Measurements from ENCODE around the gene CTNNAL1. TPM values are rescaled to one million over a fixed set of nuclear protein-coding genes. Genes with fewer than 3 reads are reported as not detected.

CTNNAL1 gene
- total and polyA plus RNA-seq, 2 of the 8 experiments (the other 6 are each of a cell fraction or from before 2014, with no cell fraction given) = 23.2 to 66.1 TPM

- no peak overlapping the region for H2BK15ac ChIP-seq (ENCODE audit: low read length)
- no peak overlapping the region for H4K8ac ChIP-seq (ENCODE audit: extremely low read depth, insufficient read depth, low read length)
- H3K18ac ChIP-seq (ENCODE audit: extremely low read depth, low read length) = no peak overlapping the region
- H3K4me3 ChIP-seq (ENCODE audit: extremely low read depth in 1 of 4, insufficient read depth in 2 of 4, low read depth in 3 of 4, low read length in 4 of 4) = no peak overlapping the region
- H3K79me1 ChIP-seq (ENCODE audit: low read depth, low read length) = no peaks in the 10 kb centered on the region
- H4K20me1 ChIP-seq (replicated peaks in 1 of 2; ENCODE audit: control insufficient read depth in 1 of 2, insufficient read depth in 2 of 2, low read length in 2 of 2) = peaks cover 0 to 4% of the 10 kb centered on the region in 2 experiments
- peaks cover 2% of the 10 kb centered on the region; the same call in 1 of the 2 replicates for H3K23me2 ChIP-seq (ENCODE audit: low read depth, low read length)
- no peak for FAIRE-seq
- no peaks in the 10 kb centered on the region for H3K4me1 ChIP-seq (replicated peaks in 1 of 4; ENCODE audit: control insufficient read depth in 3 of 4, insufficient read depth in 4 of 4, low read length in 3 of 4)
- H2BK120ac ChIP-seq (replicated peaks; ENCODE audit: low read depth, low read length) = no peak overlapping the region
- DNase-seq (ENCODE audit: low read depth in 1 of 2, low spot score in 2 of 2) = no peak
- H2AFZ ChIP-seq (ENCODE audit: low read length) = no peak overlapping the region
- H3K27me3 ChIP-seq (replicated peaks in 1 of 4; ENCODE audit: control insufficient read depth in 3 of 4, extremely low read depth in 1 of 4, insufficient read depth in 3 of 4, low read length in 3 of 4) = no peaks in the 10 kb centered on the region
- H4K91ac ChIP-seq (replicated peaks; ENCODE audit: insufficient read length, low read length) = no peak overlapping the region
- no peak overlapping the region for H4K5ac ChIP-seq (ENCODE audit: insufficient read length, low read depth, low read length)
- no peak overlapping the region for H3K4ac ChIP-seq (replicated peaks; ENCODE audit: insufficient read length, low read depth, low read length)
- CTCF ChIA-PET (ENCODE audit: partially characterized antibody) = interaction anchor here (0.5 to 0.7 kb wide), 3 partner anchors 8 to 296 kb away, joined by 3 read pairs; no protein-coding TSS in a partner anchor
- no peaks in the 10 kb centered on the region for H3K79me2 ChIP-seq (ENCODE audit: control insufficient read depth in 1 of 2, insufficient read depth in 2 of 2, low read length in 2 of 2)
- H3K4me2 ChIP-seq (ENCODE audit: insufficient read depth in 1 of 2, low read depth in 2 of 2, low read length in 2 of 2) = no peak overlapping the region
- POLR2A ChIA-PET (ENCODE audit: partially characterized antibody) = no interaction called here
- no peak overlapping the region for H3K9ac ChIP-seq (replicated peaks in 1 of 4; ENCODE audit: extremely low read depth in 1 of 4, low read depth in 3 of 4, low read length in 3 of 4)
- H2AK5ac ChIP-seq (ENCODE audit: low read depth, low read length) = no peak overlapping the region
- no peak overlapping the region for H2BK12ac ChIP-seq (ENCODE audit: low read depth, low read length)
- no peak overlapping the region for H2BK20ac ChIP-seq (ENCODE audit: low read length)
- H3K23ac ChIP-seq (ENCODE audit: insufficient read length) = no peak overlapping the region
- no peak overlapping the region for H3K27ac ChIP-seq (ENCODE audit: low read depth, low read length)
- peaks cover 12 to 70% (median 42%) of the 10 kb centered on the region in 4 experiments for H3K36me3 ChIP-seq (ENCODE audit: control insufficient read depth in 2 of 4, insufficient read depth in 4 of 4, low read length in 3 of 4)
- H2BK5ac ChIP-seq (ENCODE audit: low read depth, low read length) = no peak overlapping the region
- H3K9me3 ChIP-seq (ENCODE audit: insufficient read depth in 2 of 2, low read depth in 1 of 2, low read length in 1 of 2) = no peaks in the 10 kb centered on the region
- H3K56ac ChIP-seq (replicated peaks; ENCODE audit: insufficient read length, low read depth, low read length) = no peak overlapping the region
- no peak overlapping the region for H3K14ac ChIP-seq (ENCODE audit: insufficient read length)
- 87% methylated on average over 3 of the region's 3 CpGs; no CpG with 5 or more reads in 1 of the 2 experiments for WGBS, 2 experiments (ENCODE audit: extremely low coverage in 1 of 2, insufficient coverage in 1 of 2, insufficient read length in 1 of 2, insufficient replicate concordance in 2 of 2, low coverage in 1 of 2, low lambda C conversion rate in 2 of 2, missing lambda C conversion rate in 1 of 2)
- TF ChIP-seq EP300 (IDR thresholded peaks at IDR 0.05; ENCODE audit: borderline replicate concordance in 1 of 2, low read depth in 2 of 2, low read length in 2 of 2) (no peak), SIN3A (conservative IDR thresholded peaks at IDR 0.05 in 1 of 2, IDR thresholded peaks at IDR 0.05 in 1 of 2; ENCODE audit: low read depth in 1 of 2, low read length in 2 of 2) (no peak), TCF12 (IDR thresholded peaks at IDR 0.05; ENCODE audit: low read depth, low read length) (no peak), ZNF274 (IDR thresholded peaks at IDR 0.05; ENCODE audit: borderline replicate concordance, extremely low read depth, low read length) (no peak), HDAC2 (IDR thresholded peaks at IDR 0.05; ENCODE audit: borderline replicate concordance in 1 of 2, low read depth in 2 of 2, low read length in 2 of 2) (no peak), EGR1 (IDR thresholded peaks at IDR 0.05; ENCODE audit: borderline replicate concordance, low read depth, low read length) (no peak), POU5F1 (IDR thresholded peaks at IDR 0.05; ENCODE audit: low read depth, low read length) (no peak)
- TF ChIP-seq, protein P1, sequence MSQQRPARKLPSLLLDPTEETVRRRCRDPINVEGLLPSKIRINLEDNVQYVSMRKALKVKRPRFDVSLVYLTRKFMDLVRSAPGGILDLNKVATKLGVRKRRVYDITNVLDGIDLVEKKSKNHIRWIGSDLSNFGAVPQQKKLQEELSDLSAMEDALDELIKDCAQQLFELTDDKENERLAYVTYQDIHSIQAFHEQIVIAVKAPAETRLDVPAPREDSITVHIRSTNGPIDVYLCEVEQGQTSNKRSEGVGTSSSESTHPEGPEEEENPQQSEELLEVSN (IDR thresholded peaks at IDR 0.05) = no peak
These were observed 109.1 kb downstream of the CTNNAL1 start for GRCh38 chr9:108904161-108904560.
